Measurements from ENCODE around the gene NAPB.

Gene NAPB

GRCh38 chr20:23337312-23337711 is 84.0 kb downstream of the NAPB start:
- TF ChIP-seq REST (IDR thresholded peaks at IDR 0.05; ENCODE audit: insufficient read depth in 1 of 2, low read depth in 2 of 2, low read length in 2 of 2) (no peak), SIN3A (IDR thresholded peaks at IDR 0.05; ENCODE audit: borderline replicate concordance, insufficient read depth, low read length) (no peak), POLR2AphosphoS5 (IDR thresholded peaks at IDR 0.05; ENCODE audit: low read depth, low read length) (no peak)

- TF ChIP-seq FOXP2 (optimal IDR thresholded peaks at IDR 0.05; ENCODE audit: borderline replicate concordance, extremely low read depth, extremely low read length, insufficient read depth) (no peak), SIN3A (IDR thresholded peaks at IDR 0.05; ENCODE audit: borderline replicate concordance, insufficient read depth, low read length) (no peak), POLR2AphosphoS5 (IDR thresholded peaks at IDR 0.05; ENCODE audit: low read depth, low read length) (no peak), TAF1 (IDR thresholded peaks at IDR 0.05; ENCODE audit: borderline replicate concordance, insufficient read depth, low read length) (no peak), REST (IDR thresholded peaks at IDR 0.05; ENCODE audit: insufficient read depth in 1 of 2, low read depth in 2 of 2, low read length in 2 of 2) (no peak)
Measured at GRCh38 chr20:23336476-23336875, 84.8 kb downstream of the NAPB start.

GRCh38 chr20:23335521-23335920 is 85.8 kb downstream of the NAPB start:
- TF ChIP-seq POLR2AphosphoS5 (IDR thresholded peaks at IDR 0.05; ENCODE audit: low read depth, low read length): no peak
- TF ChIP-seq SIN3A (IDR thresholded peaks at IDR 0.05; ENCODE audit: borderline replicate concordance, insufficient read depth, low read length): no peak
- no peak for TF ChIP-seq TAF1 (IDR thresholded peaks at IDR 0.05; ENCODE audit: borderline replicate concordance, insufficient read depth, low read length)
- no peak for TF ChIP-seq FOXP2 (optimal IDR thresholded peaks at IDR 0.05; ENCODE audit: borderline replicate concordance, extremely low read depth, extremely low read length, insufficient read depth)
- TF ChIP-seq REST (IDR thresholded peaks at IDR 0.05; ENCODE audit: insufficient read depth in 1 of 2, low read depth in 2 of 2, low read length in 2 of 2): no peak

- no peak for TF ChIP-seq POLR2AphosphoS5 (IDR thresholded peaks at IDR 0.05; ENCODE audit: low read depth, low read length)
Measured at GRCh38 chr20:23334111-23334510, 87.2 kb downstream of the NAPB start.

- TF ChIP-seq TAF1 (IDR thresholded peaks at IDR 0.05; ENCODE audit: borderline replicate concordance, insufficient read depth, low read length): no peak
- no peak for TF ChIP-seq POLR2AphosphoS5 (IDR thresholded peaks at IDR 0.05; ENCODE audit: low read depth, low read length)
Measured at GRCh38 chr20:23332467-23332866, 88.8 kb downstream of the NAPB start.

GRCh38 chr20:23331450-23332350 is 89.6 kb downstream of the NAPB start:
- TF ChIP-seq TAF1 (IDR thresholded peaks at IDR 0.05; ENCODE audit: borderline replicate concordance, insufficient read depth, low read length) (no peak), REST (IDR thresholded peaks at IDR 0.05; ENCODE audit: insufficient read depth in 1 of 2, low read depth in 2 of 2, low read length in 2 of 2) (no peak), FOXP2 (optimal IDR thresholded peaks at IDR 0.05; ENCODE audit: borderline replicate concordance, extremely low read depth, extremely low read length, insufficient read depth) (no peak), SIN3A (IDR thresholded peaks at IDR 0.05; ENCODE audit: borderline replicate concordance, insufficient read depth, low read length) (no peak), POLR2AphosphoS5 (IDR thresholded peaks at IDR 0.05; ENCODE audit: low read depth, low read length) (no peak)
